Naive thymus-derived CD4-positive, alpha-beta T cell (primary cell): ENCODE results near the gene MBD3L2B. TPM values are rescaled to one million over a fixed set of nuclear protein-coding genes. Genes with fewer than 3 reads are reported as not detected.
"Not testable (repeated sequence)": the region's sequence is repeated elsewhere in the genome, so short reads cannot be mapped to it uniquely, and the experiment has no call there.

Source experiments
- ATAC-seq: fragments of 150-1000 bp; cut with Tn5 transposase; 2 replicates; pipeline ENCODE4 v1.10.0; 2021; ENCODE audit warnings: mild to moderate bottlenecking, moderate library complexity
- CTCF ChIA-PET: fragments of 350-600 bp; sonication (Branson Sonifier 250); formaldehyde crosslinking; loops from one replicate; lab custom pipeline; 2021; ENCODE audit warnings: antibody characterized with exemption; lab: Charles Lee
- POLR2A ChIA-PET: fragments of 350-600 bp; sonication (Branson Sonifier 250); formaldehyde crosslinking; loops from one replicate; lab custom pipeline; 2021; ENCODE audit warnings: antibody characterized with exemption, inconsistent platforms; lab: Charles Lee
- DNase-seq, 9 donors: peaks; one replicate each; pipeline versions ENCODE4 v3.0.0 to v3.0.0-alpha.2; 2020 to 2022; ENCODE audit warnings: mixed read lengths in 1 of 9
- H3K27ac ChIP-seq: one replicate; pipeline ENCODE4 v1.7.0; 2013; ENCODE audit warnings: mild to moderate bottlenecking, low read depth, low read length, moderate library complexity
- H3K27me3 ChIP-seq, 2 donors: one replicate each; pipeline ENCODE4 v1.7.0; 2013; ENCODE audit warnings: low read length in 2 of 2, mild to moderate bottlenecking in 2 of 2, moderate library complexity in 2 of 2; ENCODE audit not compliant: control insufficient read depth in 2 of 2, insufficient read depth in 2 of 2
- H3K36me3 ChIP-seq, 3 experiments: 1 replicate in 2 of 3; 2 replicates in 1 of 3; pipeline ENCODE4 v1.7.0; 2013; ENCODE audit warnings: low read length in 3 of 3, mild to moderate bottlenecking in 3 of 3, moderate library complexity in 1 of 3; ENCODE audit not compliant: insufficient read depth in 3 of 3, control insufficient read depth in 2 of 3
- H3K4me1 ChIP-seq, 2 donors: one replicate each; pipeline ENCODE4 v1.7.0; 2013; ENCODE audit warnings: low read length in 2 of 2, mild to moderate bottlenecking in 2 of 2, moderate library complexity in 1 of 2; ENCODE audit not compliant: control insufficient read depth in 2 of 2, insufficient read depth in 2 of 2
- H3K4me3 ChIP-seq: 2 replicates; pipeline ENCODE4 v1.7.0; 2013; ENCODE audit warnings: mild to moderate bottlenecking, low read length
- H3K9me3 ChIP-seq, 3 experiments: 1 replicate in 2 of 3; 2 replicates in 1 of 3; pipeline ENCODE4 v1.7.0; 2013; ENCODE audit warnings: low read length in 3 of 3; ENCODE audit not compliant: control insufficient read depth in 2 of 3
- H3K27ac Mint-ChIP-seq, 9 donors: one replicate each; pipeline ENCODE4 v1.8.0; 2020 to 2022; ENCODE audit warnings: mixed read lengths in 9 of 9, mild to moderate bottlenecking in 8 of 9, moderate library complexity in 5 of 9, inconsistent platforms in 2 of 9
- H3K27me3 Mint-ChIP-seq, 5 donors: one replicate each; pipeline ENCODE4 v1.8.0; 2021 to 2022; ENCODE audit warnings: mixed read lengths in 5 of 5, mild to moderate bottlenecking in 1 of 5
- H3K36me3 Mint-ChIP-seq, 5 donors: one replicate each; pipeline ENCODE4 v1.8.0; 2020 to 2022; ENCODE audit warnings: mixed read lengths in 5 of 5, mild to moderate bottlenecking in 3 of 5, inconsistent platforms in 1 of 5
- H3K4me1 Mint-ChIP-seq, 7 donors: one replicate each; pipeline ENCODE4 v1.8.0; 2020 to 2022; ENCODE audit warnings: mixed read lengths in 7 of 7, mild to moderate bottlenecking in 3 of 7, inconsistent platforms in 1 of 7
- H3K4me3 Mint-ChIP-seq, 10 donors: one replicate each; pipeline ENCODE4 v1.8.0; 2020 to 2022; ENCODE audit warnings: mild to moderate bottlenecking in 10 of 10, mixed read lengths in 10 of 10, moderate library complexity in 6 of 10, inconsistent platforms in 2 of 10
- H3K9me3 Mint-ChIP-seq, 11 donors: one replicate each; pipeline ENCODE4 v1.8.0; 2020 to 2022; ENCODE audit warnings: mixed read lengths in 11 of 11, mild to moderate bottlenecking in 4 of 11, inconsistent platforms in 1 of 11, moderate library complexity in 1 of 11
- intact Hi-C, 2 donors: fragments of 100-400 bp; cut with micrococcal nuclease; formaldehyde crosslinking; loops; one replicate each; pipeline ENCODE4 v1.15.1; 2023
- polyA plus RNA-seq, 2 donors: library from polyadenylated mRNA; unstranded; fragments of 300-500 nt; fragmentation: Illumina TruSeq; gene quantifications; one replicate each; pipeline ENCODE4 v1.2.3, GENCODE V29; 2021
- total RNA-seq, 6 experiments: library from RNA in 5 of 6; stranded (reverse) in 5 of 6; gene quantifications; 1 replicate in 5 of 6; 2 replicates in 1 of 6; pipeline ENCODE4 v1.2.3 and lab custom pipeline; 2021 to 2026

The MBD3L2B gene
- total RNA-seq (not detected), polyA plus RNA-seq (not detected), total RNA-seq (lab: John Stamatoyannopoulos, UW) (not detected)

- H3K9me3 ChIP-seq, CTCF ChIA-PET, H3K36me3 ChIP-seq, DNase-seq, POLR2A ChIA-PET, H3K4me3 ChIP-seq, intact Hi-C loops, H3K27ac ChIP-seq, H3K27me3 ChIP-seq, H3K9me3 Mint-ChIP-seq, H3K4me1 Mint-ChIP-seq, H3K27me3 Mint-ChIP-seq, H3K4me1 ChIP-seq, H3K36me3 Mint-ChIP-seq, H3K27ac Mint-ChIP-seq, ATAC-seq, H3K4me3 Mint-ChIP-seq: not testable (repeated sequence)
Measured at GRCh38 chr19:7021331-7021730, at the start of gene MBD3L2B. TSS of gene MBD3L2B (minus strand) at chr19:7021431. CDS start at chr19:7021397, 34 bp downstream.

- no peaks in the 10 kb centered on the region for H3K27me3 ChIP-seq
- peaks cover 14% of the 10 kb centered on the region in 2 donors for H3K4me1 ChIP-seq
- peak overlapping the region; percentile 84 for H3K27ac ChIP-seq
- H3K36me3 Mint-ChIP-seq: peaks cover 6 to 38% (median 22%) of the 10 kb centered on the region in 5 donors
- CTCF ChIA-PET: interaction anchor here (0.9 to 1.2 kb wide), 2 partner anchors 30 to 33 kb away, joined by 3 read pairs; no protein-coding TSS in a partner anchor
- POLR2A ChIA-PET: interaction anchor here (0.6 to 3.1 kb wide), 21 partner anchors 8 to 799 kb away, joined by 3 to 23 read pairs (median 5); partner anchors contain the start of genes ARHGEF18, GPR108, PET100 and XAB2
- peak overlapping the region; percentile 63 to 95 (median 94) for H3K27ac Mint-ChIP-seq
- peak; percentile 2 for ATAC-seq
- H3K27me3 Mint-ChIP-seq: no peaks in the 10 kb centered on the region
- peak in 1 of 9 donors; percentile 37 for DNase-seq
- intact Hi-C loops: loop anchor here (1.0 to 10.0 kb wide), 5 partner anchors 13 to 1165 kb away; partner anchors contain the start of genes CTXN1 (in 1 of the 2), GPR108 (in 1 of the 2), NDUFA11 (in 1 of the 2) and SNAPC2 (in 1 of the 2)
- peaks cover 11 to 42% (median 14%) of the 10 kb centered on the region in 3 experiments for H3K36me3 ChIP-seq
- H3K4me3 Mint-ChIP-seq: peak overlapping the region; percentile 90 to 98 (median 94)
- H3K4me1 Mint-ChIP-seq: peaks cover 7 to 43% (median 21%) of the 10 kb centered on the region in 7 donors
- peaks cover 0 to 12% (median 2%) of the 10 kb centered on the region in 11 donors for H3K9me3 Mint-ChIP-seq
- H3K4me3 ChIP-seq: peak overlapping the region; percentile 100
- no peaks in the 10 kb centered on the region for H3K9me3 ChIP-seq
Measured at GRCh38 chr19:7069904-7070226, 48.6 kb upstream of the MBD3L2B start.

GRCh38 chr19:7069042-7069903, 48.0 kb upstream of the MBD3L2B start, which contains the start of gene ZNF557:
TSS of gene ZNF557 (plus strand) at chr19:7069703. CDS start at chr19:7075075, 5,372 bp downstream.
- Mint-ChIP-seq H3K4me3 (peak within 1 kb of the TSS; percentile 90 to 98 (median 94)), H3K4me1 (peaks cover 7 to 40% (median 19%) of the 10 kb centered on the region in 7 donors), H3K27me3 (no peaks in the 10 kb centered on the region), H3K27ac (peak within 1 kb of the TSS; percentile 63 to 95 (median 94)), H3K36me3 (peaks cover 6 to 33% (median 20%) of the 10 kb centered on the region in 5 donors), H3K9me3 (peaks cover 0 to 9% (median under 1%) of the 10 kb centered on the region in 11 donors)
- Histone ChIP-seq H3K4me1 (peaks cover 14% of the 10 kb centered on the region in 2 donors), H3K36me3 (peaks cover 11 to 36% (median 12%) of the 10 kb centered on the region in 3 experiments), H3K9me3 (no peaks in the 10 kb centered on the region), H3K27me3 (no peaks in the 10 kb centered on the region), H3K4me3 (peak within 1 kb of the TSS; percentile 100), H3K27ac (peak within 1 kb of the TSS; percentile 84)
- ATAC-seq (peak; percentile 99), DNase-seq (peak; percentile 93 to 100 (median 99))
- ChIA-PET POLR2A (interaction anchor here (0.6 to 3.1 kb wide), 23 partner anchors 8 to 800 kb away, joined by 3 to 23 read pairs (median 5); partner anchors contain the start of genes ARHGEF18, GPR108, PET100 and XAB2), CTCF (interaction anchor here (0.6 to 1.2 kb wide), 5 partner anchors 9 to 331 kb away, joined by 3 read pairs; no protein-coding TSS in a partner anchor)
- intact Hi-C loops: loop anchor here (1.0 to 10.0 kb wide), 5 partner anchors 14 to 1164 kb away; partner anchors contain the start of genes CTXN1 (in 1 of the 2), GPR108 (in 1 of the 2), NDUFA11 (in 1 of the 2) and SNAPC2 (in 1 of the 2)

GRCh38 chr19:7068599-7068998, 47.4 kb upstream of the MBD3L2B start:
- Histone ChIP-seq H3K4me1 (peaks cover 14% of the 10 kb centered on the region in 2 donors), H3K27ac (no peak overlapping the region), H3K9me3 (no peaks in the 10 kb centered on the region), H3K36me3 (peaks cover 10 to 31% (median 11%) of the 10 kb centered on the region in 3 experiments), H3K27me3 (no peaks in the 10 kb centered on the region), H3K4me3 (no peak overlapping the region)
- H3K27ac Mint-ChIP-seq: peak overlapping the region; percentile 63 to 95 (median 94)
- peak overlapping the region; percentile 90 to 98 (median 94) for H3K4me3 Mint-ChIP-seq
- H3K9me3 Mint-ChIP-seq: peaks cover 0 to 7% (median 0%) of the 10 kb centered on the region in 11 donors
- ATAC-seq: no peak
- H3K4me1 Mint-ChIP-seq: peaks cover 7 to 38% (median 18%) of the 10 kb centered on the region in 7 donors
- H3K27me3 Mint-ChIP-seq: no peaks in the 10 kb centered on the region
- no peak for DNase-seq
- peaks cover 6 to 26% (median 14%) of the 10 kb centered on the region in 5 donors for H3K36me3 Mint-ChIP-seq
- CTCF ChIA-PET: interaction anchor here (0.6 to 1.2 kb wide), 4 partner anchors 9 to 330 kb away, joined by 3 read pairs; no protein-coding TSS in a partner anchor
- POLR2A ChIA-PET: interaction anchor here (0.6 to 3.1 kb wide), 17 partner anchors 9 to 800 kb away, joined by 3 to 23 read pairs (median 5); partner anchors contain the start of genes ARHGEF18, PET100 and XAB2
- intact Hi-C loops: loop anchor here in 1 of 2 donors (10.0 kb wide), 3 partner anchors 334 to 1164 kb away; partner anchors contain the start of genes CTXN1, GPR108, NDUFA11 and SNAPC2

DNA sequence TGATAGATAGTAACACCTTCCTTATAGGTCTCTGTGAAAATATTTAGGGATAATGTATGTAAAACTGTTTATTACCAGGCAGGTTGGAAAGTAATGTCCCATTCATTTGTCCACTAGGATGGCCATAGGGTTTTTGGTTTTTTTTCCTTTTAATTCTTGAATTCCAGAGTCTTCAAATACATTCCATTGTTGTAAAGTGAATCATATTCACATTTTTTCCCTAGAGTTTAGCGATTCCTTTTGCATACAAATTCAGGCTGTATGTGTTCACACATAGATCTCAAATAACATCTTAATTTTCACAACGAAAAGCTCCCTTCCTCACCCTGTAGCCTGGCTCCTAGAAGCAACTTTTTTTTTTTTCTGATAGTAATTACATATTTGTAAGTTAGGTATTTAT, 46.5 kb upstream of the MBD3L2B start:
- Histone ChIP-seq H3K27me3 (no peaks in the 10 kb centered on the region), H3K4me3 (no peak overlapping the region), H3K9me3 (no peaks in the 10 kb centered on the region), H3K36me3 (peaks cover 7 to 23% (median 11%) of the 10 kb centered on the region in 3 experiments), H3K27ac (no peak overlapping the region), H3K4me1 (peaks cover 14% of the 10 kb centered on the region in 2 donors)
- DNase-seq: no peak
- Mint-ChIP-seq H3K4me1 (peaks cover 6 to 36% (median 18%) of the 10 kb centered on the region in 7 donors), H3K9me3 (peaks cover 0 to 7% (median 0%) of the 10 kb centered on the region in 11 donors), H3K4me3 (no peak overlapping the region), H3K36me3 (peaks cover 5 to 20% (median 9%) of the 10 kb centered on the region in 5 donors), H3K27me3 (no peaks in the 10 kb centered on the region), H3K27ac (no peak overlapping the region)
- ChIA-PET POLR2A (interaction anchor here (1.9 kb wide), 1 partner anchor 204 kb away, joined by 10 read pairs; no protein-coding TSS in a partner anchor), CTCF (interaction anchor here (0.7 kb wide), 1 partner anchor 55 kb away, joined by 3 read pairs; no protein-coding TSS in a partner anchor)
- no peak for ATAC-seq
- intact Hi-C loops: loop anchor here in 1 of 2 donors (10.0 kb wide), 3 partner anchors 333 to 1163 kb away; partner anchors contain the start of genes CTXN1, GPR108, NDUFA11 and SNAPC2
